NCI-H2196 treated with DMSO at 0.1 percent for 48 hours (cell line): ENCODE data around the gene SMG9.

Experiments used
- DNase-seq: peaks from one replicate; lab custom pipeline; 2025; ENCODE audit not compliant: unreplicated experiment; lab: John Stamatoyannopoulos, UW

SMG9 gene

DNA sequence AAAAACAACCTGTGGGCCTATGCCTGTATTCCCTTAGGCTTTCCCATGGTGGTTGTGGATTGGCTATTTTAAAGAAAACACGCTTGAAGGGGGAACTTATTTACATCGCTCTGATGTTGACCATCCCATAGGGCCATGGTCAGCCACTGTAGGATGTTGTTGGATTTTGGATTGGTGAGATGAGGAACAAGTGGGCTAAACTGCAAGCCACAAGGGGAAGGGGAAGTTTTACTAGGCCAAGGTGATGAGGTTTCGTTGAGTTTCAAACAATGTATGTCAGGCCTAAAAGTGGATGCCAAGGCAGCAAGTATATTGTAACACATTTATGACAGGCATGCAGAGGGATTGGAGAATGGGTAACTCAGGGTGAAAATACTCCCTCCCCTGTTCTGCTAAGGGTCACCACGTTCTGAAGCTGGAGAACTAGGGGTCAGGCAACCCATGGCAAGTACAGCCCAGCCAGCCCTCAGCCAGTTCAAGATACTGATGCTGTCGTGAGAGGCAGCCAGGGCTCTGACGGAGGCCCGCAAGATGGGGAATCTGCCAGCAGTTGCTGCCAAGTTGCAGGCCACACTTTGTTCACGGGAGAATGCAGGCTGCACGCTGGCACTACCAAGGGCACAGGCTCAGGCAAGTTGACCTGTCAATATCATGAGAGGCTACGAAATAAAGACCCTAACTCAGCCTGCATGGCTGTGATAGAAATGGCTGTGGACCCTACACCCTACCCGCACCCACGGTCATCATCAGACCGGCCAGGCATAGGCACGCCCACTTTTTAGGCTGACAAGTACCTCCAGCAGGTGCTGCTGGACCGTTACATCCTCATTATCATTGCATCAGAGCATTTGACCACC is 27.8 kb downstream of the SMG9 start:
- DNase-seq: no peak

GRCh38 chr19:43725468-43725867 is 29.3 kb downstream of the SMG9 start:
- no peak for DNase-seq

- no peak for DNase-seq
Observed at GRCh38 chr19:43724896-43725295, 29.9 kb downstream of the SMG9 start.

- no peak for DNase-seq
Observed at GRCh38 chr19:43723588-43723987, 31.2 kb downstream of the SMG9 start.

DNA sequence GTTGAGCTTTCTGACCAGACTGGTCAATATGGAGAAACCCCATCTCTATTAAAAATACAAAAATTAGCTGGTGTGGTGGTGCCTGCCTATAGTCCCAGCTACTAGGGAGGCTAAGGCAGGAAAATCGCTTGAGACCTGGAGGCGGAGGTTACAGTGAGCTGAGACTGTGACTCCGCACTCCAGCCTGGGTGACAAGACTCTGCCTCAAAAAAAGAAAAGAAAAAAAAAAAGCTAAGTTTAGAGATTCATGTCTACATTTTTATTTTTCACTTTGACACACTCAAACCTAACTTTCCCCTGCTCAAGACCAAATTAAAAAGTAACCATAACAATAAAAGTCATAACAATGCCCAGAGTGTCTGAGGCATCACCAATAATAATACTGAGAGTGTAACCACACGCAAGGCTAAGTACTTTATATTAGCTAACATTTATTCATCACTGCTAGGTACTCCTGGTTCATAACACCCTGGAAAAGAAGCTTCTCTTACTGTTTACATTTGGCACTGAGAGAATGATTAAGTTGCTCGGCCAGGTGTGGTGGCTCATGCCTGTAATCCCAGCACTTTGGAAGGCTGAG is 33.2 kb downstream of the SMG9 start:
- DNase-seq: no peak

GRCh38 chr19:43720936-43721335 is 33.8 kb downstream of the SMG9 start:
- DNase-seq: no peak

GRCh38 chr19:43719918-43720317 is 34.8 kb downstream of the SMG9 start:
- no peak for DNase-seq

- no peak for DNase-seq
Observed at GRCh38 chr19:43719378-43719868, 35.3 kb downstream of the SMG9 start.

- no peak for DNase-seq
Observed at GRCh38 chr19:43718627-43719377, 36.0 kb downstream of the SMG9 start.

DNA sequence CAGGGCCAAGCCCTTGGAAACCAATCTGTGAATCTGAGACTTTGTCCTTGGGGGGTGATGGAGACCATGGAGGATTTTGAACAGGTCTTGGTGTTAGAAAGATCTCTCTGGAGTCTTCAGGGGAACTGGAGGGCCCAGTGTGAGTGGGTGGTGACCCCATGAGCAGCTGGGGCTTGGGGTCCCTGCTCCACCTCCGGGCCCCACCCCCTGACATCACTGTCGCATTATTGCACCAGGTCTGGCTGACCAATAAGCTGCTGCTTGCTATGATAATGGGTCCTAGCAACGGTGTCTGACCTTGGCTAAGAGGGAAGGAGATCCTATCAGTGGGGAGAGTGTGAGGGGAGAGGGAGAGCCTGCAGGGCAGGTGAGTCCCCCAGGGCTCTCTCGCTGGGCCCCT is 39.0 kb downstream of the SMG9 start, which contains the start of gene IRGC:
Gene IRGC, plus strand, starts transcription at position 301 of the 400 bp plus-strand sequence. CDS start 2,483 bp downstream, outside the sequence.
- no peak for DNase-seq

DNA sequence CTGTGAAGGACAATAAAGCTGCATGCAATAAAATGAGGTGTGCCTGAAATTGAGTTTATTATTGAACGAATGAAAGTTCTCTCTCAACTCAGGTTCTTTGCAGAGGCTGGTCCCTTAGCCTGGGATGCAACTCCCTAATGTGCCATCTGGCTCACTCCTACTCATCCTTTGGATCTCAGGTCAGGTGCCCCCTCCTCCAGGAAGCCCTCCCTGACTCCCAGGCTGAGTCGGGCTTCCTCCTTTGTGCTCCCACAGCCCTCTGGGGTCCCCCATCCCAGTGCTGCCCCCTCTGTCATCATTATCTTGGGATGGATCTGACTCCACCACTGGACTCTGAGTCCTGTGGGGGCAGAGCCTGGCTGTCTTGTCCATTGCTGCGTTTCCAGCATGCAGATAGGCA is 41.6 kb downstream of the SMG9 start:
- DNase-seq: no peak

DNA sequence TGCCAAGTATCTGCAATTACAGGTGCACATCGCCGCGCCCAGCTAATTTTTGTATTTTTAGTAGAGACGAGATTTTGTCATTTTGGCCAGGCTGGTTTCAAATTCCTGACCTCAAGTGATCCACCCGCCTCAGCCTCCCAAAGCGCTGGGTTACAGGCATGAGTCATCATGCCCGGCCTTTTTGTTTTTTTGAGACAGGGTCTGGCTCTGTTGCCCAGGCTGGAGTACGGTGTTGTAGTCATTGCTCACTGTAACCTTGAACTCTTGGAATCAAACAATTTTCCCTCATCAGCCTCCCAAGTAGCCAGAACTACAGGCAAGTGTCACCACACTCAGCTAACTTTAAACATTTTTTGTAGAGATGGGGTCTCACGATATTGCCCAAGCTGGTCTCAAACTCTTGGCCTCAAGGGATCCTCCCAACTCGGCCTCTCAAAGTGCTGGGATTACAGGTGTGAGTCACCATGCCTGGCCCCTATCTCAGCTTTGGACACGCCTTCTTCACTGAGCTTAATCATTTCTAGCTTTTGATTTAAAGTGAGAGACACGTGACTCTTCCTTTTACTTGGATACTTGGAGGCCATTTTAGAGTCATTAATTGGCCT is 42.9 kb downstream of the SMG9 start:
- no peak for DNase-seq

DNA sequence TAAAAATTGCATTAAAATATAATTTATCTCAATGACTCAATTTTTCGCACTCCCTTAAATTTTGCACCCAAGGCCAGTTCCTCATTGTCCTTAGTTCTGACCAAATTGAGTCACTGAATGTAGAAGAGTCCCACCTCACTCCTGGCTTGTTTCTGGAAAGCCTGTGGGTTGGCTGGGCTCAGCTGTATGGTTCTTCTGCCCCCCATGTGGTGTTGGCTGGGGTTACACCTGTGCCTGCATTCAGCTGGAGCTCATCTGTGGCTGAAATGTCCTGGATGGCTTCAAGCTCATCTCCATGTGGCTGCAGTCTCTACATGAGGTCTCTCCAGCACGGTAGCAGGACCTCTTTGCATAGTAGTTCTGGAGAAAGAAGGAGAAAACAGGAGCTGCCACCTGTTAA is 46.0 kb downstream of the SMG9 start:
- no peak for DNase-seq

GRCh38 chr19:43707158-43707712 is 47.5 kb downstream of the SMG9 start:
- no peak for DNase-seq

DNA sequence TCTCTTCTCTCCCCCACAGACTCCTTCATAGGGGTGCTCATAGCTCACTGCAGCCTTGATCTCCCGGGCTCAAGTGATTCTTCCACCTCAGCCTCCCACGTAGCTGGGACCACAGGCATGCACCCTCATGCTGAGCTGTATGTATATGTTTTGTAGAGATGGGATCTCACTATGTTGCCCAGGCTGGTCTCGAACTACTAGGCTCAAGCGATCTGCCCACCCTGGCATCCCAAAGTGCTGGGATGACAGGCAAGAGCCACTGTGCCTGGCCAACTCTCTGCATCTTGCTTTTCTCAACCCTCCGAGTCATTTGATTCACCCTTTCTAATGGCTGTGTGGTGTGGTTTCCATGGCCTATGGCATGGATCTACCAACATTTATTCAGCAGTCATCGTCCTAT is 49.0 kb downstream of the SMG9 start:
- DNase-seq: no peak

- DNase-seq: no peak
Observed at GRCh38 chr19:43704002-43704705, 50.6 kb downstream of the SMG9 start.

- DNase-seq: no peak
Observed at GRCh38 chr19:43700395-43701000, 54.3 kb downstream of the SMG9 start.

- no peak for DNase-seq
Observed at GRCh38 chr19:43699506-43700394, 55.0 kb downstream of the SMG9 start.

DNA sequence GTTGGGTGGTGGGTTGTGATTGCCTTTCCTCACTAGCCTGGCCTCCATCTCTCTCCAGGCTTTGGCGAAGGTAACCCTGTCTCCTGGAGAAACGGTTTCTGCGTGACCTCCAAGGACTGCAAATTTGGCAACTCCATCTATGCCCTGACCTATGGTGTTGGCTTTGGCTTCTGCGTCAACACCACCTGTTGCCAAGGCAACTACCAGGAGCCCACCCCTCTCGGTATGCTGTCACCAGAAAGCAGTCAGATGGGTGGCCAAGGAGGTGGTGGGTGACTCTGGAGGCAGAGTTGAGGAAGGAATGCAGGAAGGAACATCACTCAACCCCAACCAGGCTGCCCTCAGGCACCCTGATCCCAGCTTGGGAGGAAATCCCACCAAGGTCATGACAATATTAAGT is 57.5 kb downstream of the SMG9 start:
- DNase-seq: no peak
